Muscle of back (tissue), 10 donors: ENCODE data around the gene EIF4E. TPM values are rescaled to one million over a fixed set of nuclear protein-coding genes. Genes with fewer than 3 reads are reported as not detected.

Experiments
- polyA plus RNA-seq, 10 donors: library from polyadenylated mRNA; unstranded; fragments of 120-200 nt; gene quantifications; one replicate each; pipeline ENCODE4 v1.2.1, GENCODE V29; 2013; ENCODE audit not compliant: insufficient read length in 10 of 10

Gene EIF4E
- polyA plus RNA-seq, 10 donors, result 52.6 to 80.0 (median 60.8) TPM

Other genes with a start within 250 kb of the EIF4E start
- 10 to 100 TPM; 24.3 to 36.1 (median 29.5) TPM for gene METAP1, start 66.6 kb upstream of the EIF4E start, polyA plus RNA-seq
- gene ADH5, start 159.7 kb upstream of the EIF4E start, polyA plus RNA-seq, result 100 to 1,000 TPM in 9 of 10 donors, 10 to 100 TPM in 1; 87.7 to 122 (median 109) TPM
- under 1 TPM in 2 of 10 donors, not detected in 8; 0.14 to 0.29 TPM for gene ADH4, start 215.2 kb upstream of the EIF4E start, polyA plus RNA-seq